D341Med (cell line): ENCODE measurements around the gene RBM42.
"Not testable (repeated sequence)": the region's sequence is repeated elsewhere in the genome, so short reads cannot be mapped to it uniquely, and the experiment has no call there.

Source experiments
- DNase-seq: peaks from one replicate; pipeline ENCODE4 v3.0.0; 2012; ENCODE audit warnings: low spot score

The RBM42 gene

GRCh38 chr19:35628565-35629331 lies at the start of gene RBM42:
TSS of gene RBM42 (plus strand) at chr19:35629036. CDS start at chr19:35629154, 118 bp downstream.
- DNase-seq = peak; percentile 97

GRCh38 chr19:35582760-35583159 lies 46.1 kb upstream of the RBM42 start:
- DNase-seq = no peak

- peak; percentile 52 for DNase-seq
Measured at GRCh38 chr19:35585848-35586247, 43.0 kb upstream of the RBM42 start, which contains the start of gene PMIS2. TSS of gene PMIS2 (plus strand) at chr19:35586173. CDS start at chr19:35586260, 87 bp downstream.

GRCh38 chr19:35587321-35587720 lies 41.5 kb upstream of the RBM42 start:
- DNase-seq = no peak

- no peak for DNase-seq
Measured at GRCh38 chr19:35590875-35591274, 38.0 kb upstream of the RBM42 start.

GRCh38 chr19:35592226-35592625 lies 36.6 kb upstream of the RBM42 start:
- DNase-seq = peak; percentile 68

GRCh38 chr19:35595026-35595425 lies 33.8 kb upstream of the RBM42 start:
- DNase-seq = not testable (repeated sequence)

GRCh38 chr19:35595928-35596327 lies 32.9 kb upstream of the RBM42 start:
- DNase-seq = no peak

GRCh38 chr19:35596366-35596999 lies 32.4 kb upstream of the RBM42 start:
- DNase-seq = peak; percentile 60

GRCh38 chr19:35601971-35602370 lies 26.9 kb upstream of the RBM42 start:
- no peak for DNase-seq

- not testable (repeated sequence) for DNase-seq
Measured at GRCh38 chr19:35604436-35604835, 24.4 kb upstream of the RBM42 start.

GRCh38 chr19:35607170-35607569 lies 21.7 kb upstream of the RBM42 start:
- DNase-seq = not testable (repeated sequence)

GRCh38 chr19:35607661-35608060 lies 21.2 kb upstream of the RBM42 start:
- DNase-seq = no peak

- no peak for DNase-seq
Measured at GRCh38 chr19:35608251-35608650, 20.6 kb upstream of the RBM42 start.

- DNase-seq = no peak
Measured at GRCh38 chr19:35609851-35610353, 18.9 kb upstream of the RBM42 start.

GRCh38 chr19:35612224-35612558 lies 16.6 kb upstream of the RBM42 start:
- DNase-seq = no peak

- DNase-seq = peak; percentile 99
Measured at GRCh38 chr19:35612559-35613321, 16.1 kb upstream of the RBM42 start, which contains the start of gene HAUS5. TSS of gene HAUS5 (plus strand) at chr19:35612735. CDS start at chr19:35612795, 60 bp downstream.

GRCh38 chr19:35613574-35613973 lies 15.3 kb upstream of the RBM42 start:
- DNase-seq = no peak

- no peak for DNase-seq
Measured at GRCh38 chr19:35615036-35615435, 13.8 kb upstream of the RBM42 start.

GRCh38 chr19:35618857-35619256 lies 10.0 kb upstream of the RBM42 start:
- no peak for DNase-seq

- no peak for DNase-seq
Measured at GRCh38 chr19:35619290-35619923, 9.4 kb upstream of the RBM42 start.

GRCh38 chr19:35620001-35620400 lies 8.8 kb upstream of the RBM42 start:
- DNase-seq = no peak
